Adipose tissue (tissue), 3 donors: ENCODE data around the gene UGT2B7. TPM values are rescaled to one million over a fixed set of nuclear protein-coding genes. Genes with fewer than 3 reads are reported as not detected.
"Not testable (repeated sequence)": the region's sequence is repeated elsewhere in the genome, so short reads cannot be mapped to it uniquely, and the experiment has no call there.

Experiments used
- H3K27ac ChIP-seq: one replicate; pipeline ENCODE4 v1.5.1; 2013; ENCODE audit warnings: low read depth, low read length
- WGBS, 3 donors: extraction: QIAGEN DNeasy Blood & Tissue Kit; methylation state at CpG; one replicate each; pipeline ENCODE4 v1.1.7; 2013; 5-methylcytosine and 5-hydroxymethylcytosine counted together
- polyA plus RNA-seq, 3 donors: library from polyadenylated mRNA; stranded (reverse); fragments of 200-250 nt; gene quantifications; one replicate each; pipeline ENCODE4 v1.2.3, GENCODE V29; 2013
- donor health status: healthy with polysubstance abuse.
- donor health status: Bipolar disorder and iron deficiency.
- donor health status: healthy.

The UGT2B7 gene
- polyA plus RNA-seq, 3 donors: 8.0 TPM; not detected in 2

DNA sequence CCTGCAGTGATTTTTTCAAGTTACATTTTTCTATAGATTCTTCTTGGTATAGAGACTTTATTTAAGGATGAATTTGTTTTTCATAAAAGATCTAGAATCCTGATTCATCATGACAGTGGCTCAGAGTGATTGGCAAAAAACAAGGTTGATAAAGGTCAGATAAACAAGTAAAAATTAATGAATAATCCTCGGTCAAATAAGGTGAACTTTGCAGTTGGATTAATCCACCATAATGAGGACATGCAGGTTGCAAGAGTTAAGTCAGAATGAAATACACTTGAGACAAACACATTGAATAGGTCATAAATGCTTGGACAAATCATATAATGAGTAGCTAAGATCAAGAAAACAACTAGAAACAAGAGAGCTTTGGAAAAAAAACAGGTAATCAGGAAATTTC is 22.9 kb upstream of the UGT2B7 start:
- WGBS, 3 donors: 89 to 95% (median 91%) methylated on average over 1 of the region's 1 CpG
- H3K27ac ChIP-seq: no peak overlapping the region

DNA sequence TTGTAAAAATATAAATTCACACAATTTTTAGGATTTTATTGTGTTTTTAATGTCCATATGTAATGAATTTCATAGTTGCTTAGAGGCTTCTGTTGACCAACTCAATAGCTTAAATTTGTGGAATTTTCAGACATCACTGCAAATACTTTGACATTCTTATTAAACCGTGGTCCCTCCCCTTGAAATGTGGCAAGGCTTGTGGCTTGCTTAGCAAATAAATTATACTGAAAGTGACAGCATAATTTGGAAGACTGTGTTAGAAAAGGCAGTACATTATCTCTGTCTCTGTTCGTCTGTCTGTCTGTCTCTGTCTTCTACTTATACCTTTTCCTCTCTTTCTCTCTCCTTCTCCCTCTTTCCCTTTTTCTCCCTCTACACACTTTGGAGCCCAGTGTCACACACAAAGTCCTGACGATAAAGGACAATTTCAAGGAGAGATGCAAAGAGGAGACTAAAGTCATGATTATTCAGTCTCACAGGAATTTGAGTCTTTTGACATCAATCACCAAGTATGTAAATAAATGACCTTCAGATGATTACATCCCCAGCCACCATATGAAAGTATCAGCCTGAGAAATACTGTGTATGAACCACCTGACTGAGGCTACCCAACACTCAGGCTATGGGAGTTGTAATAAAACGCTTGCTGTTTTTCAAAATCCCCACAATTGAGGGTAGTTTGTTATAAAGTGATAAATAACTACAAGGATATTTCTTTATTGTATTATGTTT is 21.0 kb upstream of the UGT2B7 start:
- WGBS, 3 donors: 31 to 60% (median 56%) methylated on average over 4 of the region's 4 CpGs
- H3K27ac ChIP-seq: no peak overlapping the region

DNA sequence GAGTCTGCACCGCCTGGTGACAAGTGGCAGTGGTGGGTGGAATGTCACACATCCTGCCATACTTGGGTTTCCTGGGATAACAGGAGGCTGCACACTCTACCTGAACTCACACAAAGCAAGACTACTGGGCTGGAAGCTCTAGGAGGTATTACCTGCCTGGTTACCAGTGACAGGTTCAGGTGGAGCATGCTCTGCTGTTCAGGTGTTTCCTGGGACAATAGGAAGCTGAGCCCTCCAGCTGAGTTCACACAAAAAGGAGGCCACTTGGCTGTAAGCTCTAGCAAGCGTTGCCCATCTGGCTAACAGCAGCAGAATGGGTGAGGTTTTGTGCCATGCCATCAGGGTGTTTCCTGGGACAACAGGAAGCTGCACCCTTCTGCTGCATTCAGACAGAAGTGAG is 17.4 kb upstream of the UGT2B7 start:
- H3K27ac ChIP-seq: no peak overlapping the region
- WGBS, 3 donors: 83 to 94% (median 84%) methylated on average over 2 of the region's 2 CpGs

DNA sequence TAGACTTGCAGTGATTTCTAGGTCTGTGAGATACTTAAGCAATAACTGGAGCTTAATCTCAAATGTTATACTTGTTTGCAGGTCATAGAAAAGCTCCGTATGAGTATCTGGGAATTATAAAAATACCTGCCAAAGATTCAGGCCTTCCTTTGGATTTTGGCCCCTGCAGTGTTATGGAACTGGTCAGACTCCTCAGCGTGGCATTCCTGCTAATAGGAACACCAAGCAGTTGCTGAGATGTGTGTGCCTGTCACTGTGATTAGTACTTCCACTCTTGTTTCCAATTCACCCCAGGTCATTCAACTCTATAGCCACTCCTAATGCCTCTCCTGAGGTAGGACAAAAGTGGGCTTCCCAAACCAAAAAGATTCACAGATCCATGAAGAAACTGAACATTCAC is 7.8 kb upstream of the UGT2B7 start:
- WGBS, 3 donors: 77 to 84% (median 77%) methylated on average over 2 of the region's 2 CpGs
- H3K27ac ChIP-seq: no peak overlapping the region

DNA sequence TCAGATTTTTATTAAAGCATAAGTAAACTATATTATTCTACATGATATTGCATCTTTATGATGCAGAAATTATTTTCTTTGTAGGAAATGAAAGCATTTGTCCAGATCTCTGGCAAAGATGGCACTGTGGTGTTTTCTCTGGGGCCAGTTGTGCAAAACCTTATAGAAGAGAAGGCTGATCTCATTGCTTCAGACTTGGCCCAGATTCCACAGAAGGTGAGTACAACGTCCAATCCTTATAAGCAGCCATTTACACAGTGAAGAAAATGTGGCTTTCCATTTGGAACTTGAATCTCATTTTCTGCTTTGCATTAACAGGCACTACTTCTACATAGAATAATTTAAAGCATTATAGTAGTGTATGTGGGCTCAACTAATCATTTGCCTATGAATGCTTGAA is 6.9 kb upstream of the UGT2B7 start:
- no peak overlapping the region for H3K27ac ChIP-seq
- 59 to 79% (median 61%) methylated on average over 1 of the region's 1 CpG for WGBS, 3 donors

DNA sequence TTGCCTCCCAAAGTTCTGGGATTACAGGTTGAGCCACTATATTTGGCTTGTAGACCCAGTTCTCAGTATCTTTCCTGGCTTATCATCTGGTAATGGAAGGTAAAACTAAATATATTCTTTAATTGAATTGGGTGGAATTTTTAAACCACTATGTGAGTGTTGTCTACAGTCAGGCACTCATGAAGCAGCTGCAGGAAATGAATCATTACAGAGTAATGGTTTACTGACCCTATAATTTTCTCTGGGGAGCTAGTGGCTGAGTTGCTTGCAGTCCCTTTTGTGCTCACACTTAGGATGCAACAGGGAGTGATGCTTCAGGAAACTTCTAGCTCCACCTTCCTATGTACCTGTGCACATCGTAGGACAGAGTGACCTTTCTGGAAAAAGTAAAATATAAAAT is 4.1 kb upstream of the UGT2B7 start:
- 72 to 75% (median 75%) methylated on average over 1 of the region's 1 CpG for WGBS, 3 donors
- H3K27ac ChIP-seq: no peak overlapping the region

DNA sequence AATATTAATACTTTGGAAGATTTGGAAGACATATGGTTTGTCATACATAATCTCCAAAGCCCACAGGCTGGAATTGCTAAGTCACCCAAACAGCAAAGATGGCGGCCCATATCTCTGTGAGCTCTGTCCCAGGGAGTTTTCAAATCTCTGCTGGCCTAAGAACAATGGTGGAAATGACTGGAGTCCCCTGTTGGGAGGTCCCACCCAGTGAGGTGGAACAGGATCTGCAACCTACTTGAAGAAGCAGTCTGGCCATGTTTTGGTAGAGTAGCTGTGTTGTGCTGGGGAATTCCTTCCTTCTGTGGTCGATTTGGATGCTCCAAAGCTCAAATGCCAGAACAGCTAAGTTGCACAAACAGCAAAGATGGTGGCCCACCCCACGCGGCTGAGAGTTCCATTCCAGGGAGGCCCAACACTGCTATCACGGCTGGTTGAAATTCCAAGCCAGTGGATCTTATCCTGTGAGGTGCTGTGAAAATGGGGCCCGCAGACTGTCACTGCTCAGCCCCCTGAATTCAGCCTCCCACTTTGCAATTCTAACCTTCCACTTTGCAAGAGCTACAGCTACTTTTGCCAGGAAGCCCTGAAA is 3.2 kb upstream of the UGT2B7 start:
- H3K27ac ChIP-seq: no peak overlapping the region
- 70 to 83% (median 79%) methylated on average over 6 of the region's 6 CpGs for WGBS, 3 donors

DNA sequence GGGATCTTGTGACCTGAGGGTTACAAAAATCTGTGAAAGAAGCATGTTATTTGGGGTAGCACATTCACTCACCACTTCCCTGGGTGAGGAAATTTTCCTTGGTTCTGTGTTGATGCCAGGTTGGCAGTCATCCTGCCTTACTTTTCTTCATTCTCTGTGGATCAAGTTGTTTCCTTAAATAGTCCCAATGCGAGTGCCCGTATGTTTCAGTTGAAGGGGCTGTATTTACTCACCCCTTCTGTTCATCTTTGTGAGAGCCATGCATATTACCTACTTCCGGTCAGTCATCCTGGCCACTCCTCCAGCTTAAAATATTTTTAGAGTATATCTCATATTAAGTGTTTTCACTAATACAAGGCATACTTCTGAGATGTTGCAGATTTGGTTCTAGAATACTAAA is 2.6 kb upstream of the UGT2B7 start:
- 85 to 89% (median 88%) methylated on average over 3 of the region's 3 CpGs for WGBS, 3 donors
- H3K27ac ChIP-seq: no peak overlapping the region

DNA sequence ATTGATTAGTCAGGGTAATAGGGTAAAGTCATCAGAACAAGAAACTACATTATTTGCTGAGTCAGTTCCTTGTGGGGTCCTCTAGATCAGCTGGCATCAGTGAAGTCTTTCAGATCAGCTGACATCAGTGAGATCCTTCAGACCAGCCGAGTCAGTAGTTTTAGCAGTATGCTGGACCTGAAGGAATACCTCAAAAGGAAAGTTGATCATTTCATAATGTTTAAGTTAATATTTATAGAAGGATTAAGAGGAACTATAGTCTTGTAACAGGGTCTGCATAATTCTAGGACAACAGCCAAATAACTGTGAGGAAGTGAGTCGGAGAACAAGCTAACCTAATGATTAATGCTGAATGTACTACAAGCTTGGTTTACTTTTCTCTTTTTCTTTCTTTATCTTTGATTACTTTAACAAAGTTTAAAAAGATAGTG is 958 bp upstream of the UGT2B7 start:
- H3K27ac ChIP-seq: no peak overlapping the region
- WGBS, 3 donors: 6 to 26% (median 12%) methylated on average over 2 of the region's 2 CpGs

DNA sequence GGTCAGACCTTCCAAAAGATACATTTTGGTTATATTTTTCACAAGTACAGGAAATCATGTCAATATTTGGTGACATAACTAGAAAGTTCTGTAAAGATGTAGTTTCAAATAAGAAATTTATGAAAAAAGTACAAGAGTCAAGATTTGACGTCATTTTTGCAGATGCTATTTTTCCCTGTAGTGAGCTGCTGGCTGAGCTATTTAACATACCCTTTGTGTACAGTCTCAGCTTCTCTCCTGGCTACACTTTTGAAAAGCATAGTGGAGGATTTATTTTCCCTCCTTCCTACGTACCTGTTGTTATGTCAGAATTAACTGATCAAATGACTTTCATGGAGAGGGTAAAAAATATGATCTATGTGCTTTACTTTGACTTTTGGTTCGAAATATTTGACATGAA is 536 bp downstream of the UGT2B7 start:
- H3K27ac ChIP-seq: no peak overlapping the region
- 36 to 72% (median 63%) methylated on average over 3 of the region's 3 CpGs for WGBS, 3 donors

DNA sequence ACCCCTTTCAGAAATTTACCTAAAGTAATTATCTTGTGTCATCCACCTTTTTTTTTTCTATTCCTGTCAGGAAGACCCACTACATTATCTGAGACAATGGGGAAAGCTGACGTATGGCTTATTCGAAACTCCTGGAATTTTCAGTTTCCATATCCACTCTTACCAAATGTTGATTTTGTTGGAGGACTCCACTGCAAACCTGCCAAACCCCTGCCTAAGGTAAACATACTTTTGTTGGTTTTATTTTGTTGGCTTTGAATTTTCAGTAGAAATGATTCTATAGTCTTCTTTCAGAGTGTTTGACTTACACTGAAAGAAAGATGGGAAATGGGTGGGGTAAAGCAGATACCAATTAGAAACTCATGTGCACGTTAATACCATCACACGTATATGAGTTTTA is 2.2 kb downstream of the UGT2B7 start:
- no peak overlapping the region for H3K27ac ChIP-seq
- 53 to 81% (median 73%) methylated on average over 4 of the region's 4 CpGs for WGBS, 3 donors

DNA sequence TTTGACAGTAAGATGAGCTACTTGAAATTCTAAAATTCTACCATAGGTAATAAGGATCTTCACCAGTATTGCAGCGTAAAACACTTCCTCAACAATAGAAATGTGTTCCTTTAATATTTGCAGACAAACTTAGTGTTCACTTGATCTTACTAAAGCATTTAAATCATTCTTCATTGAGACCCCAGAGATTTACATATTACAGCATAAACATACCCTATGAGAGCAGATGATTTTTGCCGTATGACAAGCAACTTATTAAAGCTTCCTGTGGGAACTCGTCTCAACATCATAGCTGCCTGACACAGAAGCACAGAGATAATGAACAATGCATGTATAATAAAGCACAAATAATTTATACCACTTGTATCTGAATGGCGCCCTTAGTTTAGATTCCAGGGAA is 3.6 kb downstream of the UGT2B7 start:
- 74 to 88% (median 75%) methylated on average over 4 of the region's 4 CpGs for WGBS, 3 donors
- H3K27ac ChIP-seq: no peak overlapping the region

DNA sequence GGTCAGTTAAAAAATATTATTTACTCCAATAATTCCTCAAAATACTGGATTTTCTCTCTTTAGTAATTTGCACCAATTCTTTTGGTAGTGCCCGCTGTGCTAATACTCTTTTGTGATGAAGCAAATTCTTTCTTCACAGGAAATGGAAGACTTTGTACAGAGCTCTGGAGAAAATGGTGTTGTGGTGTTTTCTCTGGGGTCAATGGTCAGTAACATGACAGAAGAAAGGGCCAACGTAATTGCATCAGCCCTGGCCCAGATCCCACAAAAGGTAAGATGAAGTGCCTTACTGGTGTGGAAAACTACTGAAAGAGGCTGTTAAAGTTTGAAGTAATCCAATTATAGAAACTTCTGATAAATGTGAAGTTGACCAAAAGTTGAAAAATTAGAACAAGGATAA is 6.4 kb downstream of the UGT2B7 start:
- not testable (repeated sequence) for H3K27ac ChIP-seq
- WGBS, 3 donors: 69 to 79% (median 74%) methylated on average over 2 of the region's 2 CpGs

DNA sequence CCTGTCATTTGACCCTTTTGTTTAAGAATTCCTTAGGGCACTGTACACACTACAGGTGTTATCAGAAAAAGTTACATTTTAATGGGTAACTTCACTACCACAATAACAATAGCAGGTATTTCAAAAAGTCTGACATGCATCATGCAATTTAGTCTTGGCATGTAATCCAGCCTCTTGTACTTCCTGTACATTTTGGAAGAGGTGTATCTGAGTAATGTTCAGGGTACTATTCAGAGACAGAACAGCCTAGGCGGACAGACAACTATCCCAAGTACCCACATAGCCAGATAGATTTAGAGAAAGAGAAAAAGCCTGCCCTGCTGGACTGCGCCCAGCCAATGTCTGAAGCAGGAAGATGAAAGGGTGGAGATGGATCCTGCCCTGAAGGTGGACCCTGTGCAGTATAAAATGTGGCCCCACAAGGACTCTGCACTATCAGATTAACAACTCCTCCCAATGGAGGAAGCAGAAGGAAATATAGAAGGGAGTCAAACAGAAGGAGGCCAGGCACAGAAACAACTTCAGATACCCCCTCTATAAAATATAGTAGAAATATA is 8.5 kb downstream of the UGT2B7 start:
- H3K27ac ChIP-seq: no peak overlapping the region

DNA sequence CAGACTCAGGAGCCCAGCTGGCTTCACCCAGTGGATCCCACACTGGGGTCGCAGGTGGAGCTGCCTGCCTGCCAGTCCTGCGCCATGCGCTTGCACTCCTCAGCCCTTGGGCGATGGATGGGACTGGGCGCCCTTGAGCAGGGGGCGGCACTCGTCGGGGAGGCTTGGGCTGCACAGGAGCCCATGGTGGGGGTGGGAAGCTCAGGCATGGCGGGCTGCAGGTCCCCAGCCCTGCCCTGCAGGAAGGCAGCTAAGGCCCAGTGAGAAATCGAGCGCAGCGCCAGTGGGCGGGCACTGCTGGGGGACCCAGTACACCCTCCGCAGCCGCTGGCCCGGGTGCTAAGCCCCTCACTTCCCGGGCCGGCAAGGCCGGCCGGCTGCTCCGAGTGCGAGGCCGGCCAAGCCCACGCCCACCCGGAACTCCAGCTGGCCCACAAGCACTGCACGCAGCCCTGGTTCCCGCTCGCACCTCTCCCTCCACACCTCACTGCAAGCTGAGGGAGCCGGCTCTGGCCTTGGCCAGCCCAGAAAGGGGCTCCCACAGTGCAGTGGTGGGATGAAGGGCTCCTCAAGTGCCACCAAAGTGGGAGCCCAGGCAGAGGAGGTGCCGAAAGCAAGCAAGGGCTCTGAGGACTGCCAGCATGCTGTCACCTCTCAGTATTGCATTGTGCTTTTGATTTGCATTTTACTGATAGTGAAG is 19.0 kb downstream of the UGT2B7 start:
- H3K27ac ChIP-seq: not testable (repeated sequence)
- WGBS, 3 donors: 88 to 96% (median 93%) methylated on average over 25 to 30 of the region's 30 CpGs

More for the DNA sequence above, 8.5 kb downstream of the UGT2B7 start:
- WGBS, 3 donors: 88 to 94% (median 89%) methylated on average over 2 of the region's 2 CpGs

DNA sequence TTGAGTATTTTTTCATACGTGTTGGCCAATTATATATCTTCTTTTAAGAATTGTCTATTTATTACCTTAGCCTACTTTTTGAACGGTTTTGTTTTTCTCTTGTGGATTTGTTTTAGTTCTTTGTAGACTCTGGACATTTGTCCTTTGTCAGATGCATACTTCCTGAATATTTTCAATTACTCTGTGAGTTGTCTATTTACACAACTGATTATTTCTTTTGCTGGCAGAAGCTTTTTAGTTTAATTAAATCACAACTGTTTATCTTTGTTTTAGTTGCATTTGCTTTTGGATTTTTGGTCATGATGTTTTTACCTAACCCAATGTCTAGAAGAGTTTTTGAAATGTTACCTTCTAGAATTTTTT is 19.6 kb downstream of the UGT2B7 start:
- no peak overlapping the region for H3K27ac ChIP-seq
- 65 to 85% (median 68%) methylated on average over 2 of the region's 2 CpGs for WGBS, 3 donors

DNA sequence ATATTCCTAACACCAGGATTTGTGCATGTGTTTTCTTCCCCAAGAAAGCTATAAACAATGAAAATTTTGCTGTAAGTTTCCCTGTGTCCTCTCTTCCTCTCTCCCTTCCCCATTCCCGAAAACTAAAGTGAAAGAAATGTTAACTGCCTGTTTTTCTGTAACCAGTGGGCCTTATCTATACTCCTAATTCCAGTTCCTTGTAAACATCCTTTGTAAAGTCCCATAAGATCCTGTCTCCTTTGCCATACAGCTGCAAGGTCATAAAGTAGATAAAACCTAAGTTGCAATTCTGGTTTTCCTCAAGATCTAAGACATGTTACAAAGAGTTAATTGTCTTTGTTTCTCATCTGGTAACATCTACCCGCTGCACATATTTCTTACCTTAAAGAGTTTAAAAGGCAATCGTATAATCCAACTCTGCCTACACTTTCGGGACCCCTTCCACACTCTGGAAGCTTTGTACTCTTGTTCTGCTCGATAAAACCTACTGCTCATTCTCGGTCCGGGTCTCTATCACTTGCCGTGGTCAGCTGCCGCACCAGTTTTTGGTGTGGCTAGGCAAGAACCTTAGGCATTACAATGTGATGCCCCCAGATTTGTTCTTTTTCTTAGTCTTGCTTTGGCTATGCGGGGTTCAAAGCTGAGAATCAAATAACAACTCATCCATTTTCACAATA is 20.5 kb downstream of the UGT2B7 start:
- H3K27ac ChIP-seq: no peak overlapping the region
- 51 to 87% (median 76%) methylated on average over 10 of the region's 10 CpGs for WGBS, 3 donors

DNA sequence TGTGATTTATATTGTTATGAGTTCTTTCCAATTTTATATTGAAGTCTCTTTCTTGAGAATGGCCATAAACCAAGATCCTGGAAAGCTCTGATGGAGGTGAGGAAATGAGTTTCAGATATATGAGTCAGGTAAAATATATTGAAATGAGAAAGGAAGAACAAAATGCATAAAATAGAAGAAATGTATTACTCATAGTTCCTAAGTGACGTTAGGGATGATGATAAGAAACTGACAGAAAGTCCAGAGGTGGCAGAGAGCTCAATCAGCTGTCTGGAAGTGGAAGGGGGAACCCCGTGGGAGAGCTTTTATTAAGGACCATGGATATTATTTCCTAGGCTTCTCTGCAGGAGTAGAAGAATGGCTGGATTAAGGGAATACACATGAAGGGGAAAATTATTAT is 24.6 kb downstream of the UGT2B7 start:
- no peak overlapping the region for H3K27ac ChIP-seq
- WGBS, 3 donors: 62 to 78% (median 70%) methylated on average over 2 of the region's 2 CpGs

DNA sequence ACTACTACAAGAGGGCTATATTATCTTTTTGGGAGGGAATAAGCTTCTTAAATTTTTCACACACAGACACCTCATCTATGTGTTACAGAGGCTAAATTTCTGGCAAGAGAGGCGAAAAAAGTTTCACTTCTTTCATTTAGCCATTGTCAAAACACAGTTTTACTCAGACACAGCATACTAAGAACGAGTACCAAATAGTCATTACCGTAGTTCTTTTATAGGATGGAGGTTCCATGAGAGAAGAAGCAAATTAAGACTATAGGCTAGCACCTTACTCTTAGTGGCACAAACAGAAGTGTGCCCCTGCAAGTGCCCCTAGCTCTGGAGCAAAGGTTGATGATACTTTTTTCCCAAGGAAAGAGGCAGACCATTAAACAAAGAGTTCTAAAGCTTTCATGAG is 26.2 kb downstream of the UGT2B7 start:
- 54 to 64% (median 63%) methylated on average over 3 of the region's 3 CpGs for WGBS, 3 donors
- no peak overlapping the region for H3K27ac ChIP-seq
